Right lobe of liver (tissue), 4 donors: ENCODE results near the gene TP53RK.

Experiments
- CTCF ChIP-seq, 4 donors: fragments of 200-600 bp in 3 of 4; fragments of 450-650 bp in 1 of 4; IDR thresholded peaks; one replicate each; pipeline versions ENCODE4 v1.5.1 to v1.8.0; 2016 to 2022; ENCODE audit warnings: antibody characterized with exemption in 4 of 4, mild to moderate bottlenecking in 2 of 4
- POLR2A ChIP-seq: fragments of 450-650 bp; IDR thresholded peaks from one replicate; pipeline ENCODE4 v1.6.1; 2017; ENCODE audit warnings: antibody characterized with exemption, mild to moderate bottlenecking
- donor health status: DM: no; HTN: no; CAD: no.
- donor health status: DM: no; HTN: no; CAD: no.
- donor health status: DM: no; HTN: yes; CAD: no.

GRCh38 chr20:46663531-46663930, 25.7 kb downstream of the TP53RK start:
- no peak for TF ChIP-seq POLR2A
- TF ChIP-seq CTCF (IDR thresholded peaks at IDR 0.05), result no peak
